GM12875 (cell line): ENCODE measurements around the gene MRRF.
A peak's percentile ranks its signal among the peaks of the same experiment; 100 is the strongest.

ENCODE experiments used
- H3K4me3 ChIP-seq: one replicate; pipeline ENCODE4 v1.5.1; 2011; ENCODE audit warnings: low read depth, low read length, control low read depth
- CTCF ChIP-seq: IDR thresholded peaks from 2 replicates; pipeline ENCODE4 v1.5.1; 2011; ENCODE audit warnings: low read depth, mild to moderate bottlenecking, control low read depth, inconsistent platforms, low read length, moderate library complexity, borderline replicate concordance; ENCODE audit not compliant: insufficient read depth

MRRF gene

DNA sequence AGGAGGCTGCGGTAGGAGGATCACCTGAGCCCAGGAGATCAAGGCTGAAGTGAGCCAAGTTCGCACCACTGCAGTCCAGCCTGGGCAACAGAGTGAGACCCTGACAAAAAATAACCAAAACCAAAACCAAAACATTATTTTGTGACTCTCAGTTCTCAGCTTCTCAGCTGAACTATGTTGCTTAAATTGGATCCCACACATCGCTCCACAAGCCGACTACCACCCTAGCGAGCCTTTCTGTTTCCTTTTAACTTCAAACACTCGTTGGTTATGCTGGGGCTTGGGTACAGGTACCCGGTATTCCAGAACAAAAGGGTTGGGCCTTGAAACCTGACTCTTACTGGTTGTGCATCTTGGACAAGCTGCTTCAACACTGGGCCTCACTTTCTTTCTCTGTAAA, 102.4 kb downstream of the MRRF start:
- TF ChIP-seq CTCF, result no peak

DNA sequence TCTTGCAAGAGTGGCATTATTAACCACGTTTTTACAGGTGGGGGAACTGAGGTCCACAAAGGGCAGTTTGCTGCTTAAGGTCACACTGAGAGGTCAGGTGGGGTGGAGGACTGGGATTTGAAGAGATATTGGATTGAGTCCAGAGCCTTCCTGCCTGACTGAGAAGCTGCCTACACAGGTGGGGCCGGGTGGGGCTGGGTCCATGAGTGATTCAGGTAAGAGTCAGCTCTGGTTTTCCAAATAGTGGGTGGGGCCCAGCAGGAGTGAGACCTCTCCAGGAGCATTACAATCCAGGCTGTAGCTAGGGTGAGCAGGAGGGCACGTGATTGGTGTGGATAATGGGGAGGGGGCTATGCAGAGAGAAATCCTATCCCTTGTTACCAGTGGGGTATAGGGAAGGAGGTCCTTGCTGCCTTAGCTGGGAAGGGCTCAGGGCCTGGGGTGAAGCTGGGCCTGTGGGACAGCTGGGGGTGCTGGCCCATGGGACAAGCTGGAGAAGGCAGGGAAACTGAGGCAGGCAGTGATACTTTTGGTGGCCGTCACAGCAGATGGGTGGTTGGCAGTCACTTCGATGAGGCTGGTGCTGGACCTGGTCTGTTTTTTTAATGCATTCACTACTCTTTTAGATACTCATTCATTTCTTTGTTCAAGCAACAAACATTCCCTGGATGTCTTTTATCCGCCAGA, 103.2 kb downstream of the MRRF start:
- no peak overlapping the region for H3K4me3 ChIP-seq
- TF ChIP-seq CTCF, result no peak

More for the DNA sequence above, 102.4 kb downstream of the MRRF start:
- no peak overlapping the region for H3K4me3 ChIP-seq

DNA sequence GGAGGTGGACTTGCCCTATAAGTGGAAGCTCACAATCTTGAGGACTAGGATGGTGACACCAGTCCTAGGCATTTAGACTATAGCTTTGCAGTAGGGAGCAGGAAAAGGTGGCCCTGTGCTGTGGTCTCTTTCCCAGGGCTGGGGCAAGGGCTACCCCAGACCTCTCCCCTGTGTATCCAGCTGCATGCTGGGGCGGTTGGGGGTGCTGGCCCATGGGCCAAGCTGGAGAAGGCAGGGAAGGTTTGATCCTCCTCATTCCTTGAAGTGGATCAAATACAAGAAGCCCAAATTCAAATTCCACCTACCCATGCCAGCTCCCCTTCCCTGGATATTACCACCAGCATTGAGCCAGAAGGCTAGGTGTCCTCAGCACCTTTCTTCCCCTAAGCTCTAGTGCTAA, 104.0 kb downstream of the MRRF start:
- TF ChIP-seq CTCF, result no peak
- no peak overlapping the region for H3K4me3 ChIP-seq

- TF ChIP-seq CTCF, result no peak
- no peak overlapping the region for H3K4me3 ChIP-seq
Measured at GRCh38 chr9:122370303-122370702, 105.6 kb downstream of the MRRF start.

DNA sequence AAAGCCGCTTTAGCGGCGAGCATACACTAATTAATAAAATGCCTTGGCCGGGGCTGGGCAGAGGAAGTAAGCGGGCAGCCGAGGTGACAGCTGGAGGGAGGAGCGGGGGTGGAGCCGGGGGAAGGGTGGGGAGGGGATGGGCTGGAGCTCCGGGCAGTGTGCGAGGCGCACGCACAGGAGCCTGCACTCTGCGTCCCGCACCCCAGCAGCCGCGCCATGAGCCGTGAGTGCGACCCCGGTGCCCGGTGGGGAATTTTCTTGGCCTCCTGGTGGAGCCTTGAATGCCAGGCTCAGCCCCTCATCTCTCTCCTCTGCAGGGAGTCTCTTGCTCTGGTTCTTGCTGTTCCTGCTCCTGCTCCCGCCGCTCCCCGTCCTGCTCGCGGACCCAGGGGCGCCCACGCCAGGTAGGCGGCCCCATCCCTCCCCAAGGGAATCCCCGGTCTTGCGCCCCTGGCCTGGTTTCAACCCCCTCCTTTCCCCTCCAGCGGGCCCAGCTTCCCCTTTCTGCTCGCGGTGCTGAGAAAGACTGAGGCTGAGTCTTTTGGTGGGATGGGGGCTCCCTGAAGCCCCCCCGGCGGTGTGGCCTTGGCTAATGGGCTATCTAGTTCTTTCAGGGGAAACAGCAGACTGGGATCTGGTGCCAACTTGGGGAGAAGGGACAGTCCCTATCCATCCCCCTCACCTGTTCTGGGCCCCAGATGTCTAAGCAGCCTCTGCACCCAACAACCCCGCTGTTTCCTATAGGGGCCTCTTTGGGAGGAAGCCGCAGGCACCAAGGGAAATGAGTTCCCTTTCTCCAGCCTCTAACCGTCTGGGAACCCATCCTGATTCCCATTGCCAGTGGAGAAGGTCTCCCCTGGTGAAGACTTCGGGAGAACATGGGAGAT, 106.4 kb downstream of the MRRF start, which contains the start of gene PTGS1:
PTGS1 (plus strand) TSS at position 156 of the 887 bp plus-strand sequence; CDS start at position 217, 61 bp downstream.
- peak within 1 kb of the TSS; percentile 42 for H3K4me3 ChIP-seq
- TF ChIP-seq CTCF, result no peak

GRCh38 chr9:122371846-122372245, 107.2 kb downstream of the MRRF start:
- no peak for TF ChIP-seq CTCF
- H3K4me3 ChIP-seq, result no peak overlapping the region
